ENCODE measurements around the gene TMTC2.
A peak's percentile ranks its signal among the peaks of the same experiment; 100 is the strongest.

The TMTC2 gene

DNA sequence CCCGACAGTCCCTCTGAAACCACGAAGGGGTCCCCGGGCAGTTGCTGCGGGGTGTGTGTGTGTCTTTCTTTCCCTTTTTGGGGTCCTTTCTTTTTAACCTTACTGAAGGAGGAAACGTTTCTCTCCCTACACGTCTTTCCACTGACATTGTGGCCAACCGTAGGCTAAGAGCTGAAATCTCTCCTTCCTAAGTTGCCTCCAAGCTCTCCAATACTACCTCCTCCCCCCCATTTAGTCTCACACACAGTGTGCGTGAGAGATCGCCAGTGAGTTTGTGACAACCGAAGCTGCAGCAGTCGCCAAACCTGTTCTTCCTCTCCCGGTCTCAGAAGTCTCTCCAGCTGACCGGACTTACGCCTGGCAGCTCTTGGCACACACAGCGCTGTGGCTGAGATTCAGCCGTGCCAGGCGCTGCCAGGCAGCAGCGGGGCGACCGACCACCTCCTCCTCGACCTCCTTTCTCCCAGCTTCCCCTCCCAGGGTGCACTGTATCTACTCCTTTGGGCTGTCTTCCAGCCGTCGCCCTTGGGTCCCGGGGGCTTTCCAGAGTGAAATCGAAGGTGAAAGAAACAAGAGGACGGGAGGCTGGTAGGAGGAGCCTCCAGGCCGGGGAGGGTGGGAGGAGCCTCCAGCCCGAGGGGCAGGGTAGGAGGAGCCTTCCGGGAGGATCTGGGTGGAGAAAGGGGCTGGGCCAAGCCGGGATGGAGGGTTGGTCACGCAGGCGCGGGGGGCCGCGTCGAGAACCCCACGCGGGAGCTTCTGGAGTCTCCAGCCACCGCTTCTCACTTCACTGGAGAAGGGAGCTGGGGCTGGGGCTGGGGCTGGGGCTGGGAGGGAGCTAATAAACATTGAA lies at the start of gene TMTC2:
Gene TMTC2 (plus strand): TSS at position 739 of the 853 bp plus-strand sequence.
- DNase-seq (ENCODE audit: low read depth), result peak; percentile 78

DNA sequence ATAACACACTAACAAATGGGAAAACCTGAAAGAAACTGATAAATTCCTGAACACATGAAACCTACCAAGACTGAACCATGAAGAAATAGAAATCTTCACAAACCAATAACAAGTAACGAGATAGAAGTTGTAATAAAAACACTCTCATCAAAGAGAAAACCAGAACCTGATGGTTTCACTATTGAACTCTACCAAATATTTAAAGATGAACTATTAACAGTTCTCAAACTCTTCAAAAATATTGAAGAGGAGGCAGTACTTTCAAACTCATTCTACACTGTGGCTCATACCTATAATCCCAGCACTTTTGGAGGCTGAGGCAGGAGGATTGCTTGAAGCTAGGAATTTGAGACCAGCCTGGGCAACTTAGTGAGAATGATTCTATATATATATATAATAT lies 48.4 kb upstream of the TMTC2 start:
- DNase-seq (ENCODE audit: low read depth), result no peak

DNA sequence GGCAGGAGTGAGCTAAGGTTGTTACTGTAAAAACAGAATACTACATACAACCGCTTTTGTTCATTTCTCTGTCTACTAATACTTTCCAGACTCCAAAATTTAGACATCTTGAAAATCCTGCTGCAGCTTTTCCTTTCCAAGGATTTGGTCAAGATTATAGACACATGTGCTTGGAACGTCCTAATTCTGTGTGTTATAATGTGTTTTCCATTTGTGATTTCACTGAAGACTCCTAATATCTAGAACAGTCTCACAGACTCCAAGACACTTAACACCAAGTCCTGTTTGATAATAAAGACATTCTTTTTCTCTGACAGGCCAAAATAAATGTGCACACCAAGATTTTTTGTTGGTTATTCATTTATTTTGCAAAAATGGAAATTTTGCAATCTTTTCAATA lies 41.8 kb upstream of the TMTC2 start:
- no peak for DNase-seq (ENCODE audit: low read depth)

DNA sequence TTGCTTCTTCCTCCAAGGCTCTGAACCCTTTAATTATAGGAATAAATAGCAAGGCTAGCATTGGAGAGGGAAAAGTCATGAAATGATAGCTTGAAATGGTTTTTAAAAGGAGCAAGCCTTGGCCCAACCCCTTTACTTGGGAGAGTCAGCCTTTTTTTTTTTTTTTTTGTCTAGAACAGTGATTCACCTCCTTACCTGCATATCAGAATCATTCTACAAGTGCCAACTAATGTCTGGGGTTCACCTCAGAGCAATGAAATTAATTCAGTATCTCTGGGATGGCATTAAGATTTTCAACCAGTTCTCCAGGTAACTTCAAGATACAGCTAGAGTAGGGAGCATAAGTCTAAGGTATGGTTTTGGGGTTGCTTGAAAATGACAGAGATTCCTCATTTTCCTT lies 41.3 kb upstream of the TMTC2 start:
- DNase-seq (ENCODE audit: low read depth), result no peak

DNA sequence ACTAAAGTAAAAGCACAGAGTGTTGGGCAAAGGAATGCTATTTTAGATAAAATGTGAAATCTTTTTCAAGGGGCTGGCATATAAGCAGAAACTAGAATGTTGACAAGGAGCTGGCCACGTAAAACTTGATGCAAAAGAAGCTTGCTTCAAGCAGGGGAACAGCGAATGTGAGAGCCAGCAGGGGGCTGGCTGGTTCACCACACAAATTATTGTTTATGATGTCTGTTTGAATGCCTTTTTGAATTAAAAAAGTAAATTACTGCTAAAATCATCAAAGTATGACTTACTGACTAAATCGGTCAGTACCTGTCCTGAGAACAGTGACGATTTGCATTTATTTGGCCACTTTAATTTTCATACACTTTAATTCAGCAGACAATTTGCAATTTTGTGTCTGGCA lies 38.9 kb upstream of the TMTC2 start:
- no peak for DNase-seq (ENCODE audit: low read depth)

DNA sequence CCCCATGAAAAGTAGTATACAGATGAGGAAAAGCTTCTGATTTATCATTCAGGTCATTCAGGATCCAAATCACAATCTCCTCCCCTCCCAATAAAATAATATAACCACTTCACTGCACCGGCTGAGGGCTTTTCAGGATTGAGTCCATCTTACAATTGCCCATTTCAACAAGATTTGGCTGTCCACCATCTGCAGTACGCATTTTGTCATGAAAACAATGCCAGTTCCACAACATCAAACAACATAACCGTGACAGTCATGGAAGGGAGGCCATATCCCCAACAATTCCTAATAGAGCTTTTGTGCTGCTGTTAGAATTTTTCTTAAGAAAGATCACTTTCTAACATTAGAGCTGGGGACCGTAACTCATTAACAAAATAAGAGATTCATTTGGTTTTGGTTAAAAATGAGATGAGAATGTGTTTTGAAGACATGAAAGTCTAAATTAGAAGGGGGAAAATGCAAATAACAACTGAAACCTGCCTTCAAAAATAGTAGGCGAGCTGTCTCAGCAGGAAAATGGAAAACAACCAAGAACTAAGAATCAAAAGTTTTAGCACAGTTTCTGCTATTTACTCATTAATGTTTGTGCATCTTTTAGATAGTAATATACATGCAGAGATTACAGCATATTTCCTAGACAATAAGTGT lies 38.3 kb upstream of the TMTC2 start:
- DNase-seq (ENCODE audit: low read depth), result no peak

DNA sequence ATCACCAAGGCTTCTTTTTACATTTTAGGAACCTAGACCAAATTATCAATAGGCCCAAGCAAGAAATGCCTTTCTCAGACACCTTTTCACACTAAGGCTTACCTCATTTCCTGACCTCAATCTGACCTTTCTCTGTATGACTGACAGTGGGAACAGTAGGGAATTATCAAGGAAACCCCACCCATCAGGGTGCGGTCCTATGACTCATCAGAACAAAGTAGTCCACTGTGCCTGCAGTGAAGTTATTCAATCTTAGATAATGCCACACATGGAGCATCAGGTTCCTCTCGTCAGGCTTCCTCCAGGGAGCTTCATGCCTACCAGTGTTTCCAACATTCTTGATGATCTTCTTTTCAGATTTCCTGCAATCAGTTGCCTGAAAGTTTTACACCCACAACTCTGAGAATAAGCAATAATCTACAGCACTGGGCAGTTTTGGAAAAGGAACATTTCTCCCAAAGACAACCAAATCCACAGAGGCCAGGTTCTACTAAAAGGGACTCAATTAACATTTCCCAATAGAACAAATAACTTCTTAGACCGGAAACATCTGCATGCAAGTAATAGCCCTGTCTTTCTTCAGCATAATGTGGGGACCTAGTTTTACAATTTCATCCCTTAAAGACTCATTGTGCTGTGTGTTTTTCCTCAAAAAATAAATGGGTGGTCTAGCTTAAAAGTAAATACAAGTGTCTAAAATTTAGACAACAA lies 35.9 kb upstream of the TMTC2 start:
- no peak for DNase-seq (ENCODE audit: low read depth)

DNA sequence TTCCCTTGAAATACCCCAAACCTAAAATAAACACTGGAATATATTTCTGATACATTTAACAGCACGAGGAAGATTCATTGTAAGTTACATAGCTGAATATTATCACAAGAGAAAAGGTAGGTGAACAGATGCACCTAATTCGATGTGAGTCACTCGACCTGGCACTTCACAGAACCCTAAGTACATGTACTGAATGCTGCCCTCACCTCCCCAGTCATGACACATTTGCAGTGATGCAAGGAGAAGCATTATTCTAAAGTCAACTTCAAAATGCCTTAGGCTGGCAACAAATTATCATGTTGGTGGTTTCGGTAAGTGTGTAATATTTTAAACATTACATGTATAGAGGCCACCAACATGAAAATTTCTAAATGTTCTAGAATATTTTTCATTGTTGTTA lies 35.2 kb upstream of the TMTC2 start:
- no peak for DNase-seq (ENCODE audit: low read depth)

DNA sequence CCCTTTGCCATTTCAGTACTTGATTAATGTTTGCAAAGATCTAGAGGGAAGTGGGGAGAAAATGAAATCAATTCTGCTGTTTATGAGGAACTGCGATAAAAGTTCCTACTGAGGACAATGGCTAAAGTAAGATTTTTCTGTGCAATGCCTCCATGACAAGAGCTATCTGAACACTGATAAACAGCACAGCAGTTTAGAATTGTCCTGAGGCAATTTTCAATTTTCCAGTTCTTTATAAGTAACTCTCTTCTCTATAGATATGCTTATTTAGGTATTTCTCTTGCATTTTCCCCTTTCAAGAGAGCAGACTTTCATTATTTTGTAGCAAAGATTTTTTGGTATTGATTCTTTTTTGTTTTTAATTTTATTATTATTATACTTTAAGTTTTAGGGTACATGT lies 34.6 kb upstream of the TMTC2 start:
- no peak for DNase-seq (ENCODE audit: low read depth)

DNA sequence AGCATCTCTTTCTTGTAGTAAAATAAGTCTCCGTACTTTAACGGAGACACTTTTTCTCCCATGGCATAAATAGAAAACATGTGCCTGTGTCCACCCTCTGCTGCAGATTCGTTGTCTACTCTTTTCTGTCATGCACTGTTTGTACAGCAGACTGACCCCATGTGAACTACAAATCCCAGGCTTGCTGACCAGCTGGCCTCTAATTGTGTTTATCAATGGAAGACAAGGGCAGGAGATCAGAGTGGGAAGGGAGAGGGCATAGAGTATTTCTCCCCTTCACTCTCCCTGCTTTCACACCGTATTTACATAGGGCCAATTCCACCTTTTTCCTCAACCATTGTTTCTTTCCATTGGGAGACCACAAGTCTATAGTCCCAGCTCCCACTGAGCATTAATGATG lies 31.0 kb upstream of the TMTC2 start:
- DNase-seq (ENCODE audit: low read depth), result no peak

DNA sequence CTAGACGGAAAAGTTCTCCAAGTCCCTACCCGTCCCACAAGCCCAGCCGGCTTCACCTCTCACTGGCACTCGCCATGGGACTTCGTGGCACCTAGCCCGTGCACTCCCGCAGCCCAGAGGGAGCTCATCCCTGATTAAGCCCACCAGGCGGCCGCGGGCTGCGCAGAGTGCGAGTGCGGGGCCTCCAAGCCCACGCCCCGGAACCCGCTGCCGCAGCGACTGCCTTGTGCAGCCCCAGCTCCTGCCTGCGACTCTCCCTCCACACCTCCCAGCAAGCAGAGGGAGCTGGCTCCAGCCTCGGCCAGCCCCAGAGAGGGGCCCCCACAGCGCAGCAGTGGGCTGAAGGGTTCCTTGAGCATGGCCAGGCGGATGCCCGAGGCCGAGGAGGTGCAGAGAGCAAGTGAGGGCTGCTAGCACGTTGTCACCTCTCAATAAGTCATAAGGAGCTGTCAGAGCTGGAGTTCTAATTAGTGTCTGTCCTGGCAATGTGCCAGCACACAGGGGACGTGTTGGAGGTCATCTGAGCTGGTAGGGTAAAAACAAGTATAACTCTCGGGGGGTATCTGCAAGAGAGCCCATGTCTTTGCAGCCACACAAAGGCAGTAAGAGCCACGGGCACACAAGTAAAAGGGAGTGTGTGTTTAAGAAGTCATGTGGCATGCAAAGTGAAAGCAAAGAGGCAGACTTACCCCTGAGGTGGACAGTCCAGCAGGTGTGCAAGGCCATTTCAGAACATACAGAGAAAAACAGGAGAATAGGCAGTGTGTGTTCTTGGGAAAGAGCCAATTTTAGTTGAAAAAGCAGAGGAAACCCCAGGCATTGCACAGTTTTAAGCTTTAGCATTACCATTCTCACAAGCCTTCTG lies 27.1 kb upstream of the TMTC2 start:
- no peak for DNase-seq (ENCODE audit: low read depth)

DNA sequence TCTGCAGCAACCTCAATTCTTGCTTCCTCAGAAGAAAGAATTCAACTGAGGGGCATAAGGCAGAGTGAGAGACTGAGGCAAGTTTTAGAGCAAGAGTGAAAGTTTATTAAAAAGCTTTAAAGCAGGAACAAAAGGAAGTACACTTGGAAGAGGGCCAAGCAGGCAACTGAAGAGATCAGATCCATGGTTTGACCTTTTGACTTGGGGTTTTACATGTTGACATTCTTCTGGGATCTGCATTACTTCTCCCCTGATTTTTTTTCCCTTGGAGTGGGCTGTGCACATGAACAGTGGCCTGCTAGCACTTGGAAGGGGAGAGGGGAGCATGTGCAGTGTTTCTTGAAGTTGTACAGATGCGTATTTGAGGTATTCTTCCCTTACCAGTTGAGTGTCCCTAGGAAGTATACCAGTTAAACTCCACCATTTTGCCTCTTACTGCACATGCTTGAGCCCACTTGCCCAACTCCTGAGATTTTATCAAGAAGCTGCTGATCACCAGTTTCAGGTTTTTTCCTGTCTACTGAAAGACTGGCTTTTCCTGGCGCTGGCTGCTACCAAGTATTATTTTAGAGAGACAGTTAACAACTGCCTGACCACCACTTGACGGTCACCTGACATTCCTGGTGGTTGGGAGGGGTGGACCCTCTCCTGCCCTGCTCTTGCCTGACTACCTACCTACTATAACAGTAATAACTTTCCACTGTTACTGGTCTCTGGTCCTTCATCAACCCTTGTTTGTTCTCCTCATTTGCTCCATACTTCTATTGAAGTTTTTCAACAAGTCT lies 26.0 kb upstream of the TMTC2 start:
- DNase-seq (ENCODE audit: low read depth), result no peak

DNA sequence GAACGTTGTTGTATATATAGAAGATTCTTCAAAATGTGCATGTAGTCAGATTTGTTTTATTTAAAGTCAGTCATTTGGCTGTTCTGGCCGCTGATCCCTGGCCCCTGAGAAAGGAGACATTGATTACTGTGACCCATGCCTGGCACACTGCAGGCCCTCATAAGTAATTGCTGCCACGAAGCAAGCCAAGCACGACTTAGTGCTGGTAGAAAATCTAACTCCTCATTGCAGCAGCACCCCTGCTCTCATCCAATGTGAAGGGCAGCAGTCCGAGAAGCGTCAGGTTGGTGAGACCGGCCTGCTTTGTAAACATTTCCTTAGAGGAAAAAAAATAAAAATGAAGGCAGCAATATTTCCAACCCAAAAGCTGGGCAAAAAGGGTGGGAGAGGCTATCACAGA lies 22.8 kb upstream of the TMTC2 start:
- DNase-seq (ENCODE audit: low read depth), result no peak

DNA sequence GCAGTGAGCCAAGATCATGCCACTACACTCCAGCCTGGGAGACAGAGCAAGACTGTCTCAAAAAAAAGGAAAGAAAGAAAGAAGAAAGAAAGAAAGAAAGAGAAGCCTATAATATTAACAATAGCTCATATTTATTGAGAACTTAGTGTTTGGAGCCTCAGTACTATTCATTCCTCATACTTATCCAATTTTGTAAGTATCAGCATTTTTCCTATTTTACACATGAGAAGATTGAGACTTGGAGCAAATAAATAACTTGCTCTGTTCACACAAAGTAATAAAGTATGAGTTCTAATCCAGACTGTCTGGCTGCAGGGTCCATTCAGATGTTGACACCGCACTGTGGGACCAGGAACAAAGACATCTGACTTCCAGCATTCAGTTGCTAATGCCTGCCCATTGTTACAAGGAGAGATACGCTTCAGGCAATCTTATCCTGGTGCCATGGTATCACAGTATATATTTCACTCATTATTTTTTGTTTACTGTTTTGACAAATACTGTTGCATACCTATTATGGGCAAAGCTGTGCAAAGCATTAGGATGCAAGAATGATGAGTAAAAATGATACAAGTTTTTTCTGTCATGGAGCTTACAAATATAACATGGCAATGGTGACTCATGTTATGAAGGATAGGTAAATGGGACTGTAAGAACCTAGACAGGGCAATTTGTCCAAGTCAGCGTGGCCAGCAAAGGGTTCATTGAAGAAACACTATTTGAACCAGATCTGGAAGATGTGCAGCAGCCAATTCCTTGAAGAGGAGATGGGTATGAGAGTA lies 21.4 kb upstream of the TMTC2 start:
- DNase-seq (ENCODE audit: low read depth), result no peak

DNA sequence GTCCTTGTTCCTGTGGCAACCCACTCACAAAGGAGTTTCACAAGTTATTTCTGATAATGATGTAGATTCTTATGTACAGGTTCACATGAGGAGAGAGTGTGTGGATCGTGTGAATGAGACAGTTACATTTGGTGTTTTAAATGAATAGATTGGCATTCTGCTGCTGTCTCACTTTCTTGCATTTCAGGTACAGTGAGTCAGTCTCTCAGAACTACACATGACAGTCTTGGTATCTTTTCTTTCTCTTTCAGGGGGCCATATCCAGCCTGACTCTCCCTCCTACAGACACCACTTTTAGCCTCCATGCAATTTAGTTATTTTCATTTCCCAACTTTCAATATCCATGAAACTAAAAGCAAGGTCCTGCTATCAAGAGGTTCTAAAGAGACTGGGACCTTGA lies 19.9 kb upstream of the TMTC2 start:
- no peak for DNase-seq (ENCODE audit: low read depth)

DNA sequence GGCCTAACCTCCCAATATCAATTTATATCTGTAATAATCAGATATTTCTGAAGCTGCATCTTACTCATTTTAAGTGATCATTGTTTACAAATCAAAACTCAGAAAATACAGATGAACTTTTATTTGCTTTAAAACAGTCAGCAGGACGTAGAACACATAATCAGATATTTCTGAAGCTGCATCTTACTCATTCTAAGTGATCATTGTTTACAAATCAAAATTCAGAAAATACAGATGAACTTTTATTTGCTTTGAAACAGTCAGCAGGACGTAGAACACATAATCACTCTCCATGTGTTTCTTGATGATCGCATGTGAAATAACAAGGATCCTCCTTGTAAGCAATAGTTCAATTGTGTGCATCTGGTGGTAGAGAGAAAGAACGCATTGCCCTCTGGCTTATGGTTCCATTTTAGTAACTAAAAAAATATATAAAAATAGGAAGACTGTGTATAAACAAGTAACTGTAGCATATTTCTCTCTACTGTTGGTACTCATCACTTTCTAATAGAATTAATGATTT lies 15.0 kb upstream of the TMTC2 start:
- DNase-seq (ENCODE audit: low read depth), result no peak

DNA sequence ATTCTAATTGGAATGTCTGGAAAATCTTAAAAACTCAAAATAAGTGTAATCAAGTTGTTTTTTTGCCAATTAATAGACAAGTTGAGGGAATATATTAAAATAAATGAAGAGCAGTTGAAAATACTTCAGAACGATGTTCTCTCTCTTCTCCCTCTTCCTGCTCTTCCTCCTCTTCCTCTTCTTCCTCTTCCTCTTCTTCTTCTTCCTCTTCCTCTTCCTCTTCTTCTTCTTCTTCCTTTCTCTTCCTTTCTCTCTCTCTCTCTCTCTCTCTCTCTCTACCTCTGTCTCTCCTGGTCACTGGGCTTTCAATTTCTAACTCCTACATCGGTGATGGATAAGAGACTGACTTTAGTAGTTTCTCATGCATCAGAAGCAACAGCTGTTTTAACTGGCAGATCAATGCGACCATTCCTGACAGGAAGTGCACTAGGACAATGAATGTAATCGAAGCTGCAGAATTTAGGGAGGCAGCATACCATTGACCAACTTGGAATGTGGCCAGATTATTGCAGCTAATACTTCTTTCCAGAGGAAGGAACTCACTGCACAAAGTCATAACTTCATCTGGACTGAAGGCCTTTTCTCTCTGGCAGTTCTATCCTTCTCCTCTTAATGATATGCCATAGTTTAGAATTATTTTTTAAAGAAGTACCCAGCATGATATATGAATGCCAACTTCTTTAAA lies 13.8 kb upstream of the TMTC2 start:
- DNase-seq (ENCODE audit: low read depth), result no peak

DNA sequence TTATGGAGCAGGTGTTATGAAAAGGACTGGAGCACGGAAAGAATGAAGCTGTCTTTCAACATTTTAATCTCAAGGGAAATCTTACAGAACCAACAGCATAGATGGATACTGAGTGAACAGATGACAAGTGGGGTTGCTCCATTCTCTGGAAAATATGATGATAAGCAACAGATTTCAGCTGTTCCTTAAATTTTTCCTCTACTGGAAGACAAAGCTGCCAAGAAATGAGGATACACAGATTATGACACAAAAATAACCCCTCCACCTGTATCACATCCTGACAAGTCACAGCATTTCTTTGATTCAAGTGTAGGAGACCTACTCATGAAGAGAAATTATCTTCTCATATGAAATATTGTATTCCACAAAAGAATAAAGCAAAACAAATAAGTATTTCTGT lies 13.0 kb upstream of the TMTC2 start:
- no peak for DNase-seq (ENCODE audit: low read depth)

DNA sequence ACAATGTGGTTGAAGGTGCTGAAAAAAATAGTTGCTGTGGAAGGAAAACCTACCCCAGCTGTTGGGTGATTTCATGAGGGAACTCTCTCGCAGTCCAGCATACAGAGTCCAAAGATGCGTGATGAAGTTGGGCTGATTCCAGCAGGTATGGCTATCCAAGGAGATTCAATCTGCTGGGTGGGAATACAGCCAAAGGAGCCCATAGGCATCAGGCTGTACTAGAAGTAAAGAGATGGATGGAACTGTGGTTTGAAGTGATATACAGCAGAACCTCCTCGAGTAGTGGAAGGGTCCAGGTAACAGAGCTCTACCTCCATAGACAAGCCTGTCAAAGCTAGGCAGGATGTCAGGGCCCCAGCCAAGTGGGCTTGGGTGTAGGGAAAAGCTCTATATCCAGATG lies 11.5 kb upstream of the TMTC2 start:
- no peak for DNase-seq (ENCODE audit: low read depth)

DNA sequence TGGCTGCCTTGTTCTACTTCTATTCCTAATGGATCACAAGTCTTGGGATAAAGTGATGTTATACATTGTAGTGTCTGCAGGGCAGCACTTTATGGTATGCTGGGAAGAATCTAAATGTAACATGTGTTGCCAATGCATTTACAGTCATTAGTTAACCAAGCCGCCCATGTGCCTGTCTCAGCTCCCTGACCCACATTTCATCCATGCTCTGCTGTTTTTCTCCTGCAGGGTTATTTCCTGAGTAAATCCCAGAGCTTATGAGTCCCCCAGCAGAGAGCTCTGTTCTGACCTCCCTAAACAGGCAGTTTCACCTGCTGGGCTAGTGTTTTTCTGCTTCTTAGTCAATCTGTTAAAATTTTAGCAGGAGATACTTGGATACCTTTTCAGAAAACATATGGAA lies 4.4 kb upstream of the TMTC2 start:
- DNase-seq (ENCODE audit: low read depth), result no peak

Measured in fibroblast of the conjunctiva (primary cell).